Activated gamma-delta T cell treated with Interleukin-2 at 50 U/mL for 16 hours (primary cell): Measurements from ENCODE around the gene SPTBN5.

Experiments used
- DNase-seq: peaks from one replicate; pipeline ENCODE4 v3.0.0-alpha.2; 2020

SPTBN5 gene

DNA sequence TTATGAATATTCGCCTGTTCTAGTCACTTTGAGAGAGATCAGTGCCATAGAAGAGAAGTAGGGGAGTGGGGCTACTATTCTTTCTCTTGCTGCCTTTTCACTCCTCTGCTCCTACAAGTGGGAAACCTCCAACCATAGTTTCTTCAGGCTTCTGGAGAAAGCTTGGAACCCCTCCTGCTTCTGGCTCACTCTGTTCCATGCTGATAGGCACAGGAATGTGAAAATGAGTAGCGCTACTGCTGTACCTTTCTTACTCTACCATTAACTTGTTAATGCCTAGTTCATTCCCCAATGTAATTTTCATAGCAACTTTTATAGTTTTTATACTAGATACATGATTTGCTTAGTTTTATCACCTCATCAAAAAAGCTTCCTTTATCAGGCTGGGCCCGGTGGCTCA lies 92.7 kb downstream of the SPTBN5 start:
- no peak for DNase-seq

DNA sequence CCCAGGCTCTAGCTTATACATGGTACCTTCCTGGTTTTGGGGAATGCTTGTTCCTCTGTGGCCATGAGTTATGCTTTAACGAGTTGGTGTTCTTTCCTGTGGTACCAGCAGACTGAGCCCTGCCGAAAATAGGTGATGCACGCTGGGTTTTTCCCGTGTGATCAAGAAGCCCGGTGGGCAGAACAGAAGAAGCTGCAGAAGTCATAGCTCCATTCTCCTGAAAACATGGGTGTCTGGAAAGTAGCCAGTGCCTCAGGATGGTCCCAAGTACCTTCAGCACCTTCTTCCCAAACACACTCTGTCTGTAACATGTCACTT lies 94.4 kb downstream of the SPTBN5 start:
- no peak for DNase-seq

DNA sequence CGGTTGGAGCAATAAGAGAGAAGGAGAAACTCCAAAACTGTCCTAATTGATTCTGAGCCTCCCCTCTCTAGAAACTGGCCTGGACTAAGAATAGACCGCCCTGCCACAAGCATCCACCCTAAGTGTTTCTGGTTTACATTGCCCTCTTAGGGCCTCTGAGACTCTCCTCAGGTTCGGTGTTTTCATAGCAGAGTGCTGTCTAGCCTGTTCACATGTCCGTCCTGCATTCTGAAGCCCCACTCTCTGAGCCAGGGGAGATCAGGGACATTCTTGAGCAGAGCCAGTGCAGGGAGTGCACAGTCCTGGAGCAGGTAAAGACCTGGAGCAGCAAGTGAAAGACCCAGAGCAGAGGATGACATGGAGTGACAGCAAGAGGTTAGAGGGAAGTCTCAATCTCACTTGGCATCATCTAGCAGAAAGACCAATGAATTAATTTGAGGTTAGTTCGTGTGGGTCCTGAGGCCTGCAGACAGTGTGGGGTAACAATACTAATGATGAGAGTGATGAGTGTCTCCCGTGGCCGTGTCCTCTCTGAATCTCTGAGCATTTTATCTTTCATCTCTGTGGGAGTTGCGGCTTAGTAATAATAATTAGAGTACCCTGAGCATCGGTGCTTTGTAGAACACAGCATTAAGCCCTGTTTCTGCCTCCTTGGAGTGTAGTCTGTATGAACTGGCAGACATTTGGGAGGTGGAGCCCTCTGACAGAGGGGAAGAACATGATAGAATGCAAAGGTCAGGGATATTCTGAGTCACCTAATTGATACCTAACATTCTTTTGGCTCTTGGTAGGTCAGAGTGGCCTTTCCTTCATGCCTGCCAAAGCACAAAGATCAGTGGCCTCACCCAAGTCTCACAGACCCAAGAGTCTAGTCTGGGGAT lies 95.0 kb downstream of the SPTBN5 start:
- DNase-seq = no peak
